ENCODE results near the gene MFNG.
A peak's percentile ranks its signal among the peaks of the same experiment; 100 is the strongest.

The MFNG gene

GRCh38 chr22:37508431-37508992 is 22.3 kb upstream of the MFNG start:
- H3K4me3 ChIP-seq (ENCODE audit: low read depth, low read length): no peak overlapping the region
- H3K4me1 ChIP-seq (ENCODE audit: control insufficient read depth, insufficient read depth, low read length): peaks cover 7% of the 10 kb centered on the region
- no peak for TF ChIP-seq PRDM4 (tag by site-specific recombination; IDR thresholded peaks at IDR 0.05)
- no peak for TF ChIP-seq PRDM1 (tag by site-specific recombination; IDR thresholded peaks at IDR 0.05)
- TF ChIP-seq SP3 (tag by site-specific recombination; IDR thresholded peaks at IDR 0.05): no peak
- TF ChIP-seq, protein P1, sequence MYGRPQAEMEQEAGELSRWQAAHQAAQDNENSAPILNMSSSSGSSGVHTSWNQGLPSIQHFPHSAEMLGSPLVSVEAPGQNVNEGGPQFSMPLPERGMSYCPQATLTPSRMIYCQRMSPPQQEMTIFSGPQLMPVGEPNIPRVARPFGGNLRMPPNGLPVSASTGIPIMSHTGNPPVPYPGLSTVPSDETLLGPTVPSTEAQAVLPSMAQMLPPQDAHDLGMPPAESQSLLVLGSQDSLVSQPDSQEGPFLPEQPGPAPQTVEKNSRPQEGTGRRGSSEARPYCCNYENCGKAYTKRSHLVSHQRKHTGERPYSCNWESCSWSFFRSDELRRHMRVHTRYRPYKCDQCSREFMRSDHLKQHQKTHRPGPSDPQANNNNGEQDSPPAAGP (tag by site-specific recombination; IDR thresholded peaks at IDR 0.05): no peak
- no peak for TF ChIP-seq SCRT2 (tag by site-specific recombination; IDR thresholded peaks at IDR 0.05)
- TF ChIP-seq SALL2 (tag by site-specific recombination; IDR thresholded peaks at IDR 0.05; ENCODE audit: borderline replicate concordance): no peak
- TF ChIP-seq KLF9 (tag by site-specific recombination; IDR thresholded peaks at IDR 0.05; ENCODE audit: low read depth): peak; percentile 37; the same call in 1 of the 2 replicates
- no peak for TF ChIP-seq ZNF132 (tag by site-specific recombination; IDR thresholded peaks at IDR 0.05; ENCODE audit: borderline replicate concordance)
- peak; percentile 92 for TF ChIP-seq KLF1 (tag by site-specific recombination; IDR thresholded peaks at IDR 0.05)
- TF ChIP-seq ZNF10 (tag by site-specific recombination; IDR thresholded peaks at IDR 0.05): no peak
- no peak for TF ChIP-seq ZNF404 (tag by site-specific recombination; IDR thresholded peaks at IDR 0.05)
- TF ChIP-seq YY1 (tag by site-specific recombination; IDR thresholded peaks at IDR 0.05): no peak
- no peak for TF ChIP-seq AEBP2 (tag by site-specific recombination; IDR thresholded peaks at IDR 0.05; ENCODE audit: borderline replicate concordance)
- TF ChIP-seq, protein P2, sequence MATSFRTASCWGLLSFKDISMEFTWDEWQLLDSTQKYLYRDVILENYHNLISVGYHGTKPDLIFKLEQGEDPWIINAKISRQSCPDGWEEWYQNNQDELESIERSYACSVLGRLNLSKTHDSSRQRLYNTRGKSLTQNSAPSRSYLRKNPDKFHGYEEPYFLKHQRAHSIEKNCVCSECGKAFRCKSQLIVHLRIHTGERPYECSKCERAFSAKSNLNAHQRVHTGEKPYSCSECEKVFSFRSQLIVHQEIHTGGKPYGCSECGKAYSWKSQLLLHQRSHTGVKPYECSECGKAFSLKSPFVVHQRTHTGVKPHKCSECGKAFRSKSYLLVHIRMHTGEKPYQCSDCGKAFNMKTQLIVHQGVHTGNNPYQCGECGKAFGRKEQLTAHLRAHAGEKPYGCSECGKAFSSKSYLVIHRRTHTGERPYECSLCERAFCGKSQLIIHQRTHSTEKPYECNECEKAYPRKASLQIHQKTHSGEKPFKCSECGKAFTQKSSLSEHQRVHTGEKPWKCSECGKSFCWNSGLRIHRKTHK (tag by site-specific recombination; IDR thresholded peaks at IDR 0.05): no peak
- TF ChIP-seq ZNF202 (tag by site-specific recombination; IDR thresholded peaks at IDR 0.05; ENCODE audit: borderline replicate concordance): no peak
- TF ChIP-seq ZNF521 (tag by site-specific recombination; IDR thresholded peaks at IDR 0.05): no peak
- no peak overlapping the region for H3K27ac ChIP-seq (ENCODE audit: extremely low read depth, low read depth, low read length)
- ChIA-PET CTCF (interaction anchor here (1.0 kb wide), 1 partner anchor 10 kb away, joined by 5 read pairs; no protein-coding TSS in a partner anchor), POLR2A (interaction anchor here (0.6 to 1.0 kb wide), 2 partner anchors 8 to 257 kb away, joined by 3 to 7 read pairs; no protein-coding TSS in a partner anchor)
- no peaks in the 10 kb centered on the region for H3K9me3 ChIP-seq (ENCODE audit: control insufficient read depth, insufficient read depth, low read depth, low read length)
- H3K36me3 ChIP-seq (ENCODE audit: control insufficient read depth in 2 of 2, insufficient read depth in 1 of 2, low read length in 2 of 2): peaks cover 7 to 59% of the 10 kb centered on the region in 2 experiments; a peak in 2 of 3 replicates

DNA sequence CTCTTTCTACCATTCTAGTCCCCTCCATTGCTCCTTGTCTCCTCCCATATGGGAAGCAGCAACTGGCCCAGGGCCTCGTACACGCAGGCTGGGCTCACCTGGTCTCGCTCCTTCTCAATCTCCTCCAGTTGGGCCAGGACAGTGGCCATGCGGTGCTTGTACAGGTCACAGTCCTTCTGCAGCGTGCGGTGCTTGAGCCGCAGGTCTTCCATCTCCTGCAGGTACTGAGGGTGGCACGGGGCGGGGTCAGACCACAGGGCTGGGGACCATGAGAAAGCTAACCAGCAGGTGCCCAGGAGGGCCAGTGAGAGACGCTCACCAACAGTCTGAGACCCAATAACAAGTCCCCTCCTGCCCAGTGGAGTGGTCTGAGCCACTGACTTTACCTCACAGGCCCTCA is 21.5 kb upstream of the MFNG start:
- peaks cover 5% of the 10 kb centered on the region for H3K4me1 ChIP-seq (ENCODE audit: control insufficient read depth, insufficient read depth, low read length)
- peaks cover 7 to 67% of the 10 kb centered on the region in 2 experiments; a peak in 2 of 3 replicates for H3K36me3 ChIP-seq (ENCODE audit: control insufficient read depth in 2 of 2, insufficient read depth in 1 of 2, low read length in 2 of 2)
- H3K27ac ChIP-seq (ENCODE audit: extremely low read depth, low read depth, low read length): no peak overlapping the region
- H3K4me3 ChIP-seq (ENCODE audit: low read depth, low read length): no peak overlapping the region
- ChIA-PET CTCF (interaction anchor here (2.2 kb wide), 1 partner anchor 10 kb away, joined by 14 read pairs; no protein-coding TSS in a partner anchor), POLR2A (no interaction called here)
- no peaks in the 10 kb centered on the region for H3K9me3 ChIP-seq (ENCODE audit: control insufficient read depth, insufficient read depth, low read depth, low read length)
- TF ChIP-seq TSHZ1 (tag by site-specific recombination; IDR thresholded peaks at IDR 0.05; ENCODE audit: borderline replicate concordance) (no peak), ZXDB (tag by site-specific recombination; IDR thresholded peaks at IDR 0.05) (no peak), ZBTB44 (tag by site-specific recombination; IDR thresholded peaks at IDR 0.05) (no peak), HOXD13 (CRISPR knock-in tag; IDR thresholded peaks at IDR 0.05; ENCODE audit: borderline replicate concordance) (no peak), EGR2 (tag by site-specific recombination; IDR thresholded peaks at IDR 0.05; ENCODE audit: low read depth) (no peak)
